Stimulated activated naive B cell treated with anti-CD40 and anti-IgM and Interleukin-4, amounts not matched to agents 10 μg/mL and 1 μg/mL and 100 μg/mL, for 72 hours (primary cell): ENCODE results near the gene SNX30.

Experiments
- ATAC-seq, 2 donors: fragments of 150-1000 bp; cut with Tn5 transposase; replicated peaks; 2 replicates each; pipeline ENCODE4 v1.10.0; 2021; ENCODE audit warnings: moderate library complexity in 1 of 2
- DNase-seq: peaks from one replicate; pipeline ENCODE4 v3.0.0; 2021
- H3K27ac Mint-ChIP-seq: one replicate; pipeline ENCODE4 v1.8.0; 2022; ENCODE audit warnings: mild to moderate bottlenecking, mixed read lengths
- H3K27me3 Mint-ChIP-seq, 2 donors: one replicate each; pipeline ENCODE4 v1.8.0; 2022; ENCODE audit warnings: mixed read lengths in 2 of 2
- H3K36me3 Mint-ChIP-seq, 2 donors: one replicate each; pipeline ENCODE4 v1.8.0; 2022; ENCODE audit warnings: mixed read lengths in 2 of 2, mild to moderate bottlenecking in 1 of 2
- H3K4me1 Mint-ChIP-seq, 2 donors: one replicate each; pipeline ENCODE4 v1.8.0; 2022; ENCODE audit warnings: mixed read lengths in 2 of 2, mild to moderate bottlenecking in 1 of 2
- H3K4me3 Mint-ChIP-seq, 2 donors: one replicate each; pipeline ENCODE4 v1.8.0; 2022; ENCODE audit warnings: mild to moderate bottlenecking in 2 of 2, mixed read lengths in 2 of 2, moderate library complexity in 1 of 2
- H3K9me3 Mint-ChIP-seq, 2 donors: one replicate each; pipeline ENCODE4 v1.8.0; 2022; ENCODE audit warnings: mixed read lengths in 2 of 2, mild to moderate bottlenecking in 1 of 2

The SNX30 gene

DNA sequence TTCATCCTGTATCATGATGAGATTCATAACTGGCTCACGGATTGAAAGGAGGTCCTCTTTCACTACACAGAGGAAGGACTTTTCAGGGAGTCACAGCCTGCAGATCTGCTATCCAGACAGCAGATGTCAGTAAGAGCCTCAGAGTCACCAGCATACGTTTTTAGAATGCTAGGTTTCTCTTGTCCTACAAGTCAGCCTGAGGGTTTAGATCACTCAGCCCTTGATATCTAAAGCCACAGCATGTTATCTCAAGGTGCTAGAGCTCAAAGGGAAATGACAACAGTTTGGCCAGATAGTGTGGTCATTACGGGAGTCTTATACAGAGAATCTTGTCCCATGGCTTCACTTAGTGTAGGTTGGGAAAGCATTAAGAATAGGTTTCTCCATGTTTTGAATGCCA lies 171.0 kb downstream of the SNX30 start:
- Mint-ChIP-seq H3K4me1 (peaks cover 0 to 3% of the 10 kb centered on the region in 2 donors), H3K27me3 (peaks cover 30 to 31% of the 10 kb centered on the region in 2 donors), H3K4me3 (no peak overlapping the region), H3K9me3 (no peaks in the 10 kb centered on the region), H3K27ac (no peak overlapping the region), H3K36me3 (no peaks in the 10 kb centered on the region)
- ATAC-seq (peak; percentile 50 to 67), DNase-seq (no peak)
